ENCODE measurements around the gene S100A4. TPM values are rescaled to one million over a fixed set of nuclear protein-coding genes. Genes with fewer than 3 reads are reported as not detected.

S100A4 gene
- total RNA-seq, 1 experiment from 2014 or later = 384 TPM

GRCh38 chr1:153570874-153571273, 25.3 kb upstream of the S100A4 start:
- H3K36me3 ChIP-seq (ENCODE audit: control insufficient read depth in 1 of 2, insufficient read depth in 2 of 2, low read length in 2 of 2) = no peaks in the 10 kb centered on the region
- intact Hi-C loops (cut with micrococcal nuclease) = no loop called here
- no peak for TF ChIP-seq MAX (IDR thresholded peaks at IDR 0.05)
- no peak for TF ChIP-seq EZH2 (IDR thresholded peaks at IDR 0.05)
- no peak overlapping the region for H3K4me3 ChIP-seq (replicated peaks in 1 of 2; ENCODE audit: low read depth in 1 of 2, low read length in 2 of 2)
- no peak overlapping the region for H3K27ac ChIP-seq (ENCODE audit: low read depth, low read length)
- no peaks in the 10 kb centered on the region for H3K9me3 ChIP-seq (ENCODE audit: control insufficient read depth in 1 of 2, insufficient read depth in 1 of 2, low read depth in 1 of 2, low read length in 2 of 2)
- no peaks in the 10 kb centered on the region for H4K20me1 ChIP-seq (ENCODE audit: insufficient read depth)
- peaks cover 46 to 62% of the 10 kb centered on the region in 2 experiments for H3K4me1 ChIP-seq (ENCODE audit: control insufficient read depth in 1 of 2, insufficient read depth in 2 of 2, low read length in 2 of 2)
- no peaks in the 10 kb centered on the region for H3K9me2 ChIP-seq (ENCODE audit: insufficient read depth)
- BruUV-seq (replicated peaks) = no TSS peak
- ChIA-PET RAD21 (ENCODE audit: low non-redundant PET in 1 of 2, low total read pairs in 2 of 2, uncharacterized antibody in 2 of 2, unreplicated experiment in 2 of 2) (interaction anchor here in 1 of 2 experiments (0.7 kb wide), 1 partner anchor 43 kb away, joined by 8 read pairs; no protein-coding TSS in a partner anchor), CTCF (interaction anchor here (0.7 to 3.7 kb wide), 8 partner anchors 33 to 333 kb away, joined by 3 to 35 read pairs (median 10); partner anchors contain the start of genes CHTOP, S100A1 and S100A13), POLR2A (interaction anchor here (0.7 to 4.2 kb wide), 4 partner anchors 37 to 60 kb away, joined by 3 to 38 read pairs (median 4); partner anchors contain the start of genes S100A14 and S100A6)
- no peak for ATAC-seq
- no peak overlapping the region for H3K4me2 ChIP-seq (ENCODE audit: low read length)
- no peak overlapping the region for H2AFZ ChIP-seq (ENCODE audit: low read depth, low read length, poor library complexity, severe bottlenecking)
- DNase-seq (ENCODE audit: low read depth, low spot score) = no peak
- H3K9ac ChIP-seq (ENCODE audit: low read length) = no peak overlapping the region
- H3K27me3 ChIP-seq (ENCODE audit: insufficient read depth, low read length) = no peaks in the 10 kb centered on the region
- no peaks in the 10 kb centered on the region for H3K79me2 ChIP-seq (ENCODE audit: insufficient read depth, low read length)

GRCh38 chr1:153569465-153569864, 23.9 kb upstream of the S100A4 start:
- DNase-seq (ENCODE audit: low read depth, low spot score) = no peak
- intact Hi-C loops (cut with micrococcal nuclease) = loop anchor here (2.0 kb wide), 1 partner anchor 217 kb away; no protein-coding TSS in a partner anchor
- no peaks in the 10 kb centered on the region for H3K36me3 ChIP-seq (ENCODE audit: control insufficient read depth in 1 of 2, insufficient read depth in 2 of 2, low read length in 2 of 2)
- no peaks in the 10 kb centered on the region for H3K27me3 ChIP-seq (ENCODE audit: insufficient read depth, low read length)
- peak overlapping the region; percentile 100 for H3K27ac ChIP-seq (ENCODE audit: low read depth, low read length)
- peak overlapping the region; percentile 68; the same call in 1 of the 2 replicates for H3K4me2 ChIP-seq (ENCODE audit: low read length)
- no peaks in the 10 kb centered on the region for H4K20me1 ChIP-seq (ENCODE audit: insufficient read depth)
- peak overlapping the region; percentile 80 for H3K9ac ChIP-seq (ENCODE audit: low read length)
- POLR2A ChIA-PET = interaction anchor here (0.6 to 4.2 kb wide), 7 partner anchors 17 to 623 kb away, joined by 3 to 38 read pairs (median 4); partner anchors contain the start of genes S100A14, S100A16 and S100A6
- no peak overlapping the region for H2AFZ ChIP-seq (ENCODE audit: low read depth, low read length, poor library complexity, severe bottlenecking)
- H3K4me1 ChIP-seq (ENCODE audit: control insufficient read depth in 1 of 2, insufficient read depth in 2 of 2, low read length in 2 of 2) = peaks cover 58 to 76% of the 10 kb centered on the region in 2 experiments
- H3K79me2 ChIP-seq (ENCODE audit: insufficient read depth, low read length) = no peaks in the 10 kb centered on the region
- CTCF ChIA-PET = interaction anchor here (1.0 to 3.7 kb wide), 5 partner anchors 16 to 58 kb away, joined by 3 to 35 read pairs (median 11); partner anchors contain the start of gene S100A13
- no peaks in the 10 kb centered on the region for H3K9me3 ChIP-seq (ENCODE audit: control insufficient read depth in 1 of 2, insufficient read depth in 1 of 2, low read depth in 1 of 2, low read length in 2 of 2)
- H3K9me2 ChIP-seq (ENCODE audit: insufficient read depth) = no peaks in the 10 kb centered on the region
- RAD21 ChIA-PET (ENCODE audit: low non-redundant PET in 1 of 2, low total read pairs in 2 of 2, uncharacterized antibody in 2 of 2, unreplicated experiment in 2 of 2) = interaction anchor here in 1 of 2 experiments (2.1 kb wide), 1 partner anchor 36 kb away, joined by 11 read pairs; no protein-coding TSS in a partner anchor
- no peak overlapping the region for H3K4me3 ChIP-seq (replicated peaks in 1 of 2; ENCODE audit: low read depth in 1 of 2, low read length in 2 of 2)
- no TSS peak for BruUV-seq (replicated peaks)
- ATAC-seq = no peak
- no peak for TF ChIP-seq MAX (IDR thresholded peaks at IDR 0.05)
- TF ChIP-seq ZFX (IDR thresholded peaks at IDR 0.05) = no peak
- no peak for TF ChIP-seq ZBTB33 (IDR thresholded peaks at IDR 0.05; ENCODE audit: extremely low read depth, insufficient replicate concordance, low read length)
- TF ChIP-seq SP1 (IDR thresholded peaks at IDR 0.05; ENCODE audit: low read depth) = no peak
- TF ChIP-seq ELF1 (IDR thresholded peaks at IDR 0.05; ENCODE audit: borderline replicate concordance, low read depth) = no peak
- TF ChIP-seq FOSL1 (IDR thresholded peaks at IDR 0.05; ENCODE audit: low read depth) = no peak
- TF ChIP-seq EGR1 (IDR thresholded peaks at IDR 0.05; ENCODE audit: low read depth) = no peak
- TF ChIP-seq POLR2AphosphoS5 (IDR thresholded peaks at IDR 0.05; ENCODE audit: low read depth, low read length) = no peak
- TF ChIP-seq REST (IDR thresholded peaks at IDR 0.05; ENCODE audit: low read depth) = no peak
- TF ChIP-seq CBX3 (IDR thresholded peaks at IDR 0.05; ENCODE audit: low read depth) = no peak
- no peak for TF ChIP-seq TCF7L2 (IDR thresholded peaks at IDR 0.05; ENCODE audit: borderline replicate concordance, extremely low read depth, insufficient read depth, insufficient read length)
